HG03575 (cell line): ENCODE data around the gene ASIC2.
"Not testable (repeated sequence)": the region's sequence is repeated elsewhere in the genome, so short reads cannot be mapped to it uniquely, and the experiment has no call there.

Experiments
- ATAC-seq: cut with Tn5 transposase; IDR thresholded peaks from one replicate; pipeline ENCODE4 v1.9.1; 2021; ENCODE audit not compliant: unreplicated experiment, insufficient number of reproducible peaks, low FRiP score; ENCODE audit errors: extremely low read depth

The ASIC2 gene

DNA sequence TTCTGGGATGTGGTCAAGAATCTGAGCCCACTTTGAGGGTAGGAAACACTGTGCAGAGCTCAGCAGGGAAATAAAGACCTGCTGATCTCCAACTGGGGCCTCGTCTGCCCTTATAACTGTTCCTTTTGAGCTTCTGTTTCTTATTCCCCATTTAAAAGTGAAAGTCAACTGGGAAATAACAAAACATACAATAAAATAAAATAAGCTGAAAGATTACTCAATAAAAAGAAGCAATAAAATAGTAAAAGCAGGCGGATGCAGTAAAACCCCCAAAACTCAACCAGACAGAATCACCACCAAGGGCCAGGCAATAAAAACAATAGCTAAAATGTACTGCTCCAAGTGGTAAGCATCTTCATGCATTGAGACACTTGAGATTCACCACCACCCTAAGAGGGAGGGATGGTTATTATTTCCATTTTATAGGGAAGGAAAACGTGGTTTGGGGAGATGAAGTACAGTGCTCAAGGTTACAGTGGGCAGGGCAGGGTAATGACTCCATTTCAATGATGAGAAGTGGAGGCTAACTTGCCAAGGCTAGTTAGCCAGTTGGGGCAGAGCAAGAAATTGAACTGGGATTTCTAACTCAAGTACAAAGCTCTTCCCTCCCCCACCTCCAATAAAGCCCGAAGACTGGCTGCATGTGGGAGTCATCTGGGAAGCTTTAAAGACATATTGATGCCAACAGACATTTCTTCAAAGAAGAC, 307.9 kb downstream of the ASIC2 start:
- ATAC-seq: no peak

DNA sequence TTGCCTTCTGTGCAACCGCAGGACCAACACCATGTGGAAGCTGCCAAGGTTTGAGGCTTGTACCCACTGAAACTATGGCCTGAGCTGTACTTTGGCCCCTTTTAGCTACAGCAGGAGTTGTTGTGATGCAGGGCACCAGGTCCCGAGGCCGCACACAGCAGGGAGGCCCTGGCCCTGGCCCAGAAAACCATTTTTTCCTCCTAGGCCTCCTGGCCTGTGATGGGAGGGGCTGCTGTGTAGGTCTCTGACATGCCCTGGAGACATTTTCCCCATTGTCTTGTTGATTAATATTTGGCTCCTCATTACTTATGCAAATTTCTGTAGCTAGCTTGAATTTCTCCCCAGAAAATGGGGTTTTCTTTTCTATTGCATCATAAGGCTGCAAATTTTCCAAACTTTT, 311.5 kb downstream of the ASIC2 start:
- not testable (repeated sequence) for ATAC-seq

DNA sequence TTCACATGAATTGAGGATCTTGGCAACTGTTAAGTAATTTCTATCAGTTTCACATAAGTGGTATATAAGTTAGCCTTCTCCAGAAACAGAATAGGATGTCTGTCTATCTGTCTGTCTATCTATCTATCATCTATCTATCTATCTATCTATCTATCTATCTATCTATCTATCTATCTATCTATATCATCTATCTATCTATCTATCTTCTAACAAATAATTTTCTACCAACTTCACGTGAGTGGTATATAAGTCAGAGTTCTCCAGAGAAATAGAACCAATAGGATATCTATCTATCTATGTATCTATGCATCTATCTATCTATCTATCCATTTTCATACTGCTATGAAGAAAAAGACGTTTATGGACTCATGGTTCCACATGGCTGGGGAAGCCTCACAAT, 312.9 kb downstream of the ASIC2 start:
- ATAC-seq: no peak

DNA sequence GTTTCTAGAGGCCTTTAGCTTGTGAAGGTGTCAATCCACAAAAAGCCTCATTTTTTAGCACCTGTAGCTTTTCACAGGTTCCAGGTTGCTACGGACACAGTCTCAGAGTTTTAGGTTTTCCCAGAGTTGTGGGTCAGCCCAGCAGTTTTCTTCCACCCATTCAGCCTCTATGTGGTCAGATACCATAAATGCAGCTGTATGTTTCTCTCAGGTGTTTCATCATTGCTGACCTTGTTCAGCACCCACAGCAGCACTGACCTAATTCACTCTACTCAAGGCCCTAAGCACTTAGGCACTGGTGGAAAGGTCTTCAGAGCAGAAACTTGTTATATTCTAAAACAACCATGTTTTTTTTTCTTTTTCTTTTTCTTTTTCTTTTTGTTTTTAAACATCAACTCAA, 316.5 kb downstream of the ASIC2 start:
- ATAC-seq: no peak

DNA sequence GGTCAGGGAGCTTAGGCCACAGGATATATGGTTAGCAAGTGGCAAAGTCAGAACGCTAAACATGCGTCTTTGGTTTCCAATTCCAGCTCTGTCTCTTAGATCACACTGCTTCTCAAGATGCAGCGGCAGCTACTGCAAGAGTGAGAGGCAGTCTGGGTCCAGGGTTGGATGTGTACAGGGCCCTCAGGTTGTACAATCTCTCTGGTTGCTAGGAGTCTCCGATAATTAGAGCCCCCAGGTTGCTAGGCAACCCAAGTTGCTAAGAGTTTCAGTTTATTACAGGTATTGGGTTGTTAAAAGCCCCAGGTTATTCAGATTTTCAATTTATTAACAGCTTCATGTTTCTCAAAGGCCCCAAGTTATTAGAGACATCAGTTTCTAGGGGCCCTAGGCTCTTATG, 317.0 kb downstream of the ASIC2 start:
- no peak for ATAC-seq

DNA sequence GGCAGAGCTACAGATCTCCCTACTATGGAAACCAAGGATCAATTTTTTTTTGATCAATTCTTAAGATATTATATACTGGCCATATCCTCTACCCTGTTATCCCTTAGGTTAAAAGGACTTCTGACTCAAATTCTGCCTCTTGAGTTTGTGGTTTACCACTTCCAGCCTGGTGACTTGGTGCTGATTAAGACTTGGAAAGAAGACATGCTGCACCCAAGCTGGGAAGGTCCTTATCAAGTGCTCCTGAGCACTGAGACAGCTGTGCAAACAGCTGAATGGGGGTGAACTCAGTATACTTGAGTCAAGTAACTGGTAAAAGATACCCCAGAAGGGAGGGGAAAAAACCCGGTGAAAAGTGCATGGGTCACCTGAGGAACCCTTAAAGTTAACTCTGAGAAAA, 321.9 kb downstream of the ASIC2 start:
- ATAC-seq: no peak

DNA sequence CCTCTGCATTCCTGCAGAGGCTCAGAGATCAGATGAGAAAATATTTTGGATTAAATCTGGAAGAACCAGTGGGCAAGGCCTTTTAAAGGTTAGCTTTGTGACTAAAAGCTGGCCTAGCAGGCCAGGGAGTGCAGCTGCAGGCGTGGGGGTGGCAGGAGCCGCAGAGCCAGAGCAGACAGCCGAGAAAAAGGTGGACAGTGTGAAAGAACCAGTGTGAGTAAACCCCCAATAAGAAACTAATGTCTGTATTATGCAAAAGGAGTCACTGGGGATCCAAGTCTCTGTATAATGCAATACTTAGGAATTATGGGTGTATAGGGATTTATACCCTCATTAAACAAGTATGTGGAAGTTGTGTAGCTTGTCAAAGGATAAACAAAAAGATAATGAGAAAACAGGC, 322.8 kb downstream of the ASIC2 start:
- no peak for ATAC-seq

DNA sequence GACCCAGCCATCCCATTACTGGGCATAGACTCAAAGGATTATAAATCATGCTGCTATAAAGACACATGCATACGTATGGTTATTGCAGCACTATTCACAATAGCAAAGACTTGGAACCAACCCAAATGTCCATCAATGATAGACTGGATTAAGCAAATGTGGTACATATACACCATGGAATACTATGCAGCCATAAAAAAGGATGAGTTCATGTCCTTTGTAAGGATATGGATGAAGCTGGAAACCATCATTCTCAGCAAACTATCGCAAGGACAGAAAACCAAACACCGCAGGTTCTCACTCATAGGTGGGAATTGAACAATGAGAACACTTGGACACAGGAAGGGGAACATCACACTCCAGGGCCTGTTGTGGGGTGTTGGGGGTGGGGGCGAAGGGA, 323.9 kb downstream of the ASIC2 start:
- ATAC-seq: not testable (repeated sequence)

DNA sequence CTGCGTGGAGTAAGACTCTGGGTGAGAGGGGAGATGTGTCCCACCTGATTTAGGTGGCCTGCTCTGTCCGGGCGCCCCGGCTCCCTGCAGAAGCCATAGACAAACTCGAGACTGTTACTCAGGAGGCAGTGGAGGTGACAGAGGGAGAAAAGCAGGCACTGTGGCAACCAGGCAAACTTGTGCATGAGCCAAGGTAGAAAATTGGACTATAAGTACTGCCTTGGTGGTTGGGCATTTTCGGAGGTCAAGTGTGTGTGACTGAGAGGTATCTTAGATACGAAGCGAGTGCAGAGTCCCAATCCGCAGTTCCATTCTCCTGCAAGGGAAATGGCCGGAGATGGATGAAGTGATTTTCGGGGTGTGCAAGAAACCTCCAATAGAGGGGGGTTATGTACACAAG, 328.6 kb downstream of the ASIC2 start:
- no peak for ATAC-seq
